ENCODE results near the gene STAC.
"Not testable (repeated sequence)": the region's sequence is repeated elsewhere in the genome, so short reads cannot be mapped to it uniquely, and the experiment has no call there.

Gene STAC

DNA sequence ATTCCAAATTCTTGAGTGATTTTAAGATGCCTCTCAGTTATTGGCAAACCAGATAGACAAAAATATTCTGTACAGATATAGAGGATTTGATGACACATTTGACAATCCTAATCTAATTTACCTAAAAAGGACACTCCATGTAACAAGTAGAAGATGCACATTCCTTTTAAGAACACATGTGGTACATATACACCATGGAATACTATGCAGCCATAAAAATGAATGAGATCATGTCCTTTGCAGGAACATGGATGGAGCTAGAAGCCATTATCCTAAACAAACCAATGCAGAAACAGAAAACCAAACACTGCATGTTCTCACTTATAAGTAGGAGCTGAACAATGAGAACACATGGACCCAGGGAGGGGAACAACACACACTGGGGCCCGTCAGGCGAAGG is 119.7 kb downstream of the STAC start:
- not testable (repeated sequence) for DNase-seq (ENCODE audit: low read depth); H3K4me3 ChIP-seq (ENCODE audit: low read depth, low read length)

DNA sequence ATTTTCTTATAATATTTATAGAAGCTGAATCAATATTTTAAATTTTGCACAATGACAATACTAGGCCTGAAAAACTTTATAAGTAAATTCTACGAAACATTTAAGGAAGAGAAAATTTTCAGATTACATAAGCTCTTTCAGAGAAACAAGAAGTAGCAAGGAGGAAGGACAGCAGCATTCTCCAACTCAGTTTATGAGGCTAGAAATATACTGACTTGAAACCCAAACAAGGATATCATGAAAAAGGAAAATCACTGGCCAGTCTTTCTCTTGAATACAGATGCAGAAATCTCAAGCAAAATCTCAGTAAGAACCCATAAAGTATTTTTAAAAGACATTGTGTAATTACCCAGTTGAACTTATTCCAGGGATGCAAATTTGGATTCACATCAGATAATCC is 121.3 kb downstream of the STAC start:
- H3K4me3 ChIP-seq (ENCODE audit: low read depth, low read length) = no peak overlapping the region
- no peak for DNase-seq (ENCODE audit: low read depth)

DNA sequence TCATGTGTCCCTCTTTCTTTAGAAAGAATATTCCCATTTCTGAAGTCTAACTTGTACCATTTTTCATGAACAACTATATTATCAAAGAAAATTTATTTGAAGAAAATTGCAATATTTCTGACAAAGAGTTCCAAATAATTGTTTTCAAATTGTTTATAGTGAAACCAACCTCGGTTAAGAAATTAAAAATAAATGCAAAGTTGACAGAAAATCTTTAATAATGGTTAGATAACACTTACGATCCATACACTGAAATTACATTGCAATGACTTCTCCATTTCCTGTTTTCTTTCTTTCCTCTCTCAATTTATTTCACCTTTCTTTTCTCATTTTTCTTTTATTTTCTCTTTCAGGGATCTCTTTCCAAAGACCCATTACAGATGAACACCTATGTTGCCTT is 125.1 kb downstream of the STAC start:
- no peak for DNase-seq (ENCODE audit: low read depth)
- no peak overlapping the region for H3K4me3 ChIP-seq (ENCODE audit: low read depth, low read length)

- H3K4me3 ChIP-seq (ENCODE audit: low read depth, low read length) = no peak overlapping the region
- DNase-seq (ENCODE audit: low read depth) = no peak
Measured at GRCh38 chr3:36511791-36512486, 131.6 kb downstream of the STAC start.

- H3K4me3 ChIP-seq (ENCODE audit: low read depth, low read length) = no peak overlapping the region
- no peak for DNase-seq (ENCODE audit: low read depth)
Measured at GRCh38 chr3:36512555-36512954, 132.3 kb downstream of the STAC start.

DNA sequence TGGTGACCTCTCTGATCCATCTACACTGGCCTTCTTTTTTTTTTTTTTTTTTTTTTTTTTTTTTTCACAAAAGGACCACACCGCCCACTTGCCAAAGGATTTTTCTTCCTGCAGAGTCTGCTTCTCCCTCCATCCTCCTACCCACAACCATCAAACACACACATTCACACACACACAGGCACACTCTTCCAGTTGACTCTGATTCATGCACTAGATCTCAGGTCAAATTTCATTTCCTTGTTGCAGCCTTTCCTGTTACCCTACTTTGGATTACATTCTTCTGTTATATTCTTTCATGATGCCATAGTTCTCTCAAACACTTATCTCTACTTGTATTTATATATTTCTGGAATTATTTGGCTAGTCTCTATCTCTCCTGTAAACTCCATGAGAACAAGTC is 133.9 kb downstream of the STAC start:
- DNase-seq (ENCODE audit: low read depth) = no peak
- H3K4me3 ChIP-seq (ENCODE audit: low read depth, low read length) = no peak overlapping the region

GRCh38 chr3:36519682-36520081 is 139.4 kb downstream of the STAC start:
- no peak for DNase-seq (ENCODE audit: low read depth)

GRCh38 chr3:36520241-36521006 is 140.1 kb downstream of the STAC start:
- DNase-seq (ENCODE audit: low read depth) = no peak
- no peak overlapping the region for H3K4me3 ChIP-seq (ENCODE audit: low read depth, low read length)

More at GRCh38 chr3:36519682-36520081, 139.4 kb downstream of the STAC start:
- no peak overlapping the region for H3K4me3 ChIP-seq (ENCODE audit: low read depth, low read length)

- H3K4me3 ChIP-seq (ENCODE audit: low read depth, low read length) = no peak overlapping the region
- DNase-seq (ENCODE audit: low read depth) = no peak
Measured at GRCh38 chr3:36521007-36521379, 140.7 kb downstream of the STAC start.

DNA sequence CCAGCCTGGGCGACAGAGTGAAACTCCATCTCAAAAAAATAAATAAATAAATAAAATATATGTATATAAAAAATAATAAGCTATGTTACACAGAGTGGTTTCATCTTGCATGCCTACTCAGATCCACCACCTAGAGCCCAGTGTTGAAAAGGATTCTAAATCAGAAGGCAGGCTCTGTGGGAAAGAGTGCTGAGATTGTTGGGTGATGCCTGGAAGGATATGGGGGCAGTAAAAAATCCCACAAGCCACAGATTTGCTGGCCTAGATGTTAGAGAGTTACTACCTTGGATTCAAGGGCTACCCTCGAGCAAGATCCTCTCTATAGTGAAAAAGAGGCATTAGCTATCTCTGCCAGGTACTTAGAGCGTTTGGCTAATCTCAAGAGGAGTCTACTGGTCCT is 144.3 kb downstream of the STAC start:
- no peak for DNase-seq (ENCODE audit: low read depth)

GRCh38 chr3:36525115-36525801 is 145.0 kb downstream of the STAC start:
- H3K4me3 ChIP-seq (ENCODE audit: low read depth, low read length) = no peak overlapping the region
- DNase-seq (ENCODE audit: low read depth) = no peak

More for the DNA sequence above, 144.3 kb downstream of the STAC start:
- H3K4me3 ChIP-seq (ENCODE audit: low read depth, low read length) = no peak overlapping the region

- no peak for DNase-seq (ENCODE audit: low read depth)
- no peak overlapping the region for H3K4me3 ChIP-seq (ENCODE audit: low read depth, low read length)
Measured at GRCh38 chr3:36538136-36538749, 157.9 kb downstream of the STAC start.

DNA sequence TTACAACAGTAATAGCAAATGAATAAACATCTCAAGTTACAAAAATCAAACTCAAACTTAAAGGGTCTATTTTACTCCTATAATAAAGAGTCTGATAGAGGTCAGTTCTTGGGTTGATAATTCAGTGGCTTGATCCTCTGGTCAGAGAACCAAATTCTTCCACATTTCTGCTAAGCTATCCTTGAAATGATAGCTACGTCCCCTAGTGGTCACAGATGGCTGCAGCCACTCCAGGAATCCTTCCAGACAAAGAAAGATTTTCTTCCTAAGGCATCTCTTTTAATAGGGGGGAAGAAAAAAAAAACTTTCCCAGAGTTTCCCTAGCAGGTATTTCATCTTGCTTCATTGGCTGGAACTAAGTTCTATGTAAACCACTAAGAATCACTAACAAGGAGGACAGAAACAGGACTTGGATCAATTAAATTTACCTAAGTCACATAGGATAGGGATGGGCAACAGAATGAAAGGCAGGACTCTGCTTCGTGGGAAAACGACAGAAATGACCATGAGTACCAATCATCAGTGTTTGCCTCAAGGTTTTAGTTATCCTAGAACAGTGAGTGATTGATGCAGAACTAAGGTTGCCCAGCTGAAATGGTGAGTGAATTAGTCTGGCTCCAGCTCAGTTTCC is 160.7 kb downstream of the STAC start:
- no peak for DNase-seq (ENCODE audit: low read depth)

DNA sequence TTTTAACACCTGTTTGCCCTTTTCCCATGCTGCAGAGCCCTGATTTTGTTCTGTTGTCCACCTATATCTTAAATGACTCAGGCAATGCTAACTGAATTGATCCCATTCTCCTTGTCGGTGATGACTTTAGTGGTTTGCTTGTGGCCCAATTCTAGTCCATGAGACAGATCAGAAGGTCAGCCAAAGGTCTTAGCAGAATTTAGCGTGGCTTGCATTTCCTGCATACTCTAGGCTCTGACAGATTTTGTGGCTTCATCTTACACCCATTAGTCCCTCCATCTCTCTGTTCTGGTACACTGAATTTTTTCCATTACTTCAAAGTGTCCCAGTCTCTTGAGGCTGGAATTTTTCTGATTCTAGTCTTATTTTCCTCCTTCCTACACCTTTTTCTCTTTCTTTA is 161.9 kb downstream of the STAC start:
- H3K4me3 ChIP-seq (ENCODE audit: low read depth, low read length) = no peak overlapping the region
- no peak for DNase-seq (ENCODE audit: low read depth)

More for the DNA sequence above, 160.7 kb downstream of the STAC start:
- no peak overlapping the region for H3K4me3 ChIP-seq (ENCODE audit: low read depth, low read length)

DNA sequence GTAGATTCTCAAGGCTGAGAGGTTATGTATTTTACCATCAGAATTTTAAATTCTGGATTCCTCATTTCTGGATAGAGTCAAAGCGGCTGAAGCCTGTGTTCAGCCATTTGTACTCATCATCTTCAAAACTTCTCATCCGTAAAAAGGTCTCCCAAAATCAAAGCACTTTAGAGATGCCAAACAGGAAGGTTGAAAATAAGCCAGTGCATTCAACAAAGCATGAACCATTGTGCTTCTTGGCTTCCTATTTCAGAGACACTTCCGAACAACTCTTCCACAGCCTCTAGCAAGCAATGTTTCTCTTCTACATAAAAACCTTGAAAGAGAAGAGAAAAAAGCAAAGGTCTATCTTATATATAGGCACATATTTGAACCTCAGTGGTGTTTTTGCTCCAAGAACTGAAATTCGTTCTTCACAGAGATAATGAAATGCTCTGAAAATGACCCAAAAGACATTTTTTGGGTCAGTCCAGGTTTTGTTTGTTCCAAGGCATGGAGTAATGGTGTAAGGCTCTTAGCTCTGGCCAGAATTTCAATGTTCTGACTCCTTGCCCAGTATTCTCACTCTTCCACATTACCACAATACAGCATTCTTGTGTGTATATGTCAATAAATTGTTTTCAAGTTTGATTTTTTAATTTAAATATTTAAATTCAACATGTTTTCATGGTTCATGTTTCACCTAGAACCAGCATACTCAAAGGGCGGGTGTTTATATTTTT is 163.1 kb downstream of the STAC start:
- no peak overlapping the region for H3K4me3 ChIP-seq (ENCODE audit: low read depth, low read length)
- DNase-seq (ENCODE audit: low read depth) = no peak

DNA sequence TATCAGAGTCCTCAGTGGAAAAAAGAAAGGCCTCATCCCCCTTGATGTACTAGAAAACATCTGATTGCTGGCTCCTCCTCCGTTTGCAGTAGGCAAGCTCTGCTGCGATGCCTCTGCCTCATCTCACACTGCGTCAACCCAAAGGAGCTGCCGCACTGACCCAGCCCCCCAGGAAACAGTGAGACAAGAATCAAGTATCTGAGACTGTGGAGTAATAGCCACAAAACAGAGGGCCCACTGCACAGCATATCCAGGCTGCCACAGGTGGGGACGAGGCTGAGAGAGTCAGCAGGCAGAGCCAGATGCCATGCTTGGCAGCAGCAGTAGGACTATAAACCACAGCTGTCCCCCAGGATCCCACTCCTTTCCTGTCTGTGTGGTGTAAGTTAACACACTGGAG is 165.9 kb downstream of the STAC start:
- DNase-seq (ENCODE audit: low read depth) = peak; percentile 36
- H3K4me3 ChIP-seq (ENCODE audit: low read depth, low read length) = no peak overlapping the region

DNA sequence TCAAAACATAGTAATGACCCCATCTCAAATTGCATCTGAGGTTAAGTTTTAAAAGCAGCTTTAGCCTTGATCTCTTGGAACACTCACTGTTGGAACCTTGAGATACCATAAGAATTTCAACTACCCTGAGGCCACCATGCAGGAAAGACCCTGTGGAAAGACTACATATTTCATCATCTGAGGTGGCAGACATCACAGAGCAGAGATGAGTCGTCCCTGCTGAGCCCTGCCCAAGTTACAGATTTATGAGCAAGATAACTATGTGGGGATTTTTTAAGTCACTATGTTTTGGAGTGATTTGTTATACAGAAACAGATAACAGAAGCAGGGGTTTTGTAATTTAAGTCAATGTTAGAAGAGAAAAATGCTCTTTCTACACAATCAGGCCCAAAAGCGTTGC is 168.4 kb downstream of the STAC start:
- no peak overlapping the region for H3K4me3 ChIP-seq (ENCODE audit: low read depth, low read length)
- DNase-seq (ENCODE audit: low read depth) = no peak

GRCh38 chr3:36557021-36557707 is 176.9 kb downstream of the STAC start:
- H3K4me3 ChIP-seq (ENCODE audit: low read depth, low read length) = no peak overlapping the region
- no peak for DNase-seq (ENCODE audit: low read depth)

Data from skeletal muscle cell (primary cell).